ENCODE results near the gene FGA. TPM values are rescaled to one million over a fixed set of nuclear protein-coding genes. Genes with fewer than 3 reads are reported as not detected.

FGA gene
- total RNA-seq, 1 experiment from 2014 or later, result not detected

DNA sequence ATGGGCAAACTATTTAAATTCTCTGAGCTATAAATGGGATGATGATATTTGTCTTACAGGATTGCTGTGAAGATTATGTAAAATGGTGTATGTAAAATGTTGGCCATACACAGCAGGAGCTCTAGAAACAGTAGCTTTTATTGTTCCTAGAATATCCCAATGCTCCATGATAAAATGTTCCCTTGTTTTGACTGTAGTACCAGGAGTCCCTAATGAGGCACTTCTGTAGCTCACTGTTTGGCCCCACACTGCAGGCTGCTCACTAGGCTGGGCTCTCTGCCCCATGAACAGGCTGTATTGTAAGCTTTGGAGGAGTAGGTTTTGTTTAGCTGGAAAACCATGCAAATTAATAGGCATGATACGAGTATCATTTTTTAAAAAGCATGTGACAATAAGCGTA lies 3.3 kb upstream of the FGA start:
- DNase-seq (ENCODE audit: low spot score), result no peak
- no peaks in the 10 kb centered on the region for H3K4me1 ChIP-seq (ENCODE audit: insufficient read depth, low read length, poor library complexity, severe bottlenecking)
- no peak overlapping the region for H3K4me3 ChIP-seq (ENCODE audit: low read depth, low read length, poor library complexity, severe bottlenecking)
- CTCF ChIA-PET, result no interaction called here
- POLR2A ChIA-PET (ENCODE audit: low non-redundant PET), result no interaction called here
- TF ChIP-seq EZH2 (IDR thresholded peaks at IDR 0.05; ENCODE audit: borderline replicate concordance, low read depth, low read length, poor library complexity, severe bottlenecking) (no peak), CTCF (conservative IDR thresholded peaks at IDR 0.05; ENCODE audit: low read depth, low read length) (no peak)
- no TSS peak for BruUV-seq (replicated peaks)
- H3K9me3 ChIP-seq (ENCODE audit: low read depth, low read length, poor library complexity, severe bottlenecking), result no peaks in the 10 kb centered on the region
- intact Hi-C loops (cut with micrococcal nuclease; ENCODE audit: unreplicated experiment), result no loop called here
- peaks cover 8% of the 10 kb centered on the region for H3K27me3 ChIP-seq (replicated peaks; ENCODE audit: insufficient read depth, low read depth, low read length, poor library complexity)
- H3K27ac ChIP-seq (ENCODE audit: low read depth, low read length, poor library complexity, severe bottlenecking), result no peak overlapping the region
- no peaks in the 10 kb centered on the region for H3K36me3 ChIP-seq (ENCODE audit: insufficient read depth, low read length, poor library complexity, severe bottlenecking)

DNA sequence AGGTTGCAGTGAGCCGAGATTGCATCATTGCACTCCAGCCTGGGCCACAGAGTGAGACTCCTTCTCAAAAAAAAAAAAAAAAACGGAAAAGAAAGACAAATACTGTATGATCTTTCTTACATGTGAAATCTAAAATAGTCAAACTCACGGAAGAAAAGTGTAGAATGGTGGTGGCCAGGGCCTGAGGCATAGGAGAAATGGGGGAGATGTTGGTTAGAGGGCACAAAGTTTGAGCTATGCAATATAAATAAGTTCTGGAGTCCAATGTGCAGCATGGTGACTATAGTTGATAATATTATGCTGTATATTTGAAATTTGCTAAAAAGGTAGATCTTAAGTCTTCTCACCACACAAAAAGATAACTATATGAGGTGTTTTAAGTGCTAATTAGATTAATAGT lies 1.3 kb upstream of the FGA start:
- H3K27ac ChIP-seq (ENCODE audit: low read depth, low read length, poor library complexity, severe bottlenecking), result no peak overlapping the region
- no peaks in the 10 kb centered on the region for H3K4me1 ChIP-seq (ENCODE audit: insufficient read depth, low read length, poor library complexity, severe bottlenecking)
- DNase-seq (ENCODE audit: low spot score), result no peak
- H3K27me3 ChIP-seq (replicated peaks; ENCODE audit: insufficient read depth, low read depth, low read length, poor library complexity), result peaks cover 16% of the 10 kb centered on the region
- H3K36me3 ChIP-seq (ENCODE audit: insufficient read depth, low read length, poor library complexity, severe bottlenecking), result no peaks in the 10 kb centered on the region
- POLR2A ChIA-PET (ENCODE audit: low non-redundant PET), result no interaction called here
- CTCF ChIA-PET, result no interaction called here
- no peak overlapping the region for H3K4me3 ChIP-seq (ENCODE audit: low read depth, low read length, poor library complexity, severe bottlenecking)
- no peak for TF ChIP-seq CTCF (conservative IDR thresholded peaks at IDR 0.05; ENCODE audit: low read depth, low read length)
- no peak for TF ChIP-seq EZH2 (IDR thresholded peaks at IDR 0.05; ENCODE audit: borderline replicate concordance, low read depth, low read length, poor library complexity, severe bottlenecking)
- no peaks in the 10 kb centered on the region for H3K9me3 ChIP-seq (ENCODE audit: low read depth, low read length, poor library complexity, severe bottlenecking)
- intact Hi-C loops (cut with micrococcal nuclease; ENCODE audit: unreplicated experiment), result no loop called here
- no TSS peak for BruUV-seq (replicated peaks)

- no peak for DNase-seq (ENCODE audit: low spot score)
- no peaks in the 10 kb centered on the region for H3K4me1 ChIP-seq (ENCODE audit: insufficient read depth, low read length, poor library complexity, severe bottlenecking)
- POLR2A ChIA-PET (ENCODE audit: low non-redundant PET), result no interaction called here
- CTCF ChIA-PET, result no interaction called here
- BruUV-seq (replicated peaks), result no TSS peak
- H3K27me3 ChIP-seq (replicated peaks; ENCODE audit: insufficient read depth, low read depth, low read length, poor library complexity), result peaks cover 16% of the 10 kb centered on the region
- H3K36me3 ChIP-seq (ENCODE audit: insufficient read depth, low read length, poor library complexity, severe bottlenecking), result no peaks in the 10 kb centered on the region
- H3K9me3 ChIP-seq (ENCODE audit: low read depth, low read length, poor library complexity, severe bottlenecking), result no peaks in the 10 kb centered on the region
- H3K27ac ChIP-seq (ENCODE audit: low read depth, low read length, poor library complexity, severe bottlenecking), result no peak overlapping the region
- intact Hi-C loops (cut with micrococcal nuclease; ENCODE audit: unreplicated experiment), result no loop called here
- TF ChIP-seq EZH2 (IDR thresholded peaks at IDR 0.05; ENCODE audit: borderline replicate concordance, low read depth, low read length, poor library complexity, severe bottlenecking) (no peak), CTCF (conservative IDR thresholded peaks at IDR 0.05; ENCODE audit: low read depth, low read length) (no peak)
- no peak overlapping the region for H3K4me3 ChIP-seq (ENCODE audit: low read depth, low read length, poor library complexity, severe bottlenecking)
These were observed 995 bp downstream of the FGA start for GRCh38 chr4:154589296-154590197.

Measured in A673 (cell line).